ENCODE data around the gene KRTCAP3. TPM values are rescaled to one million over a fixed set of nuclear protein-coding genes. Genes with fewer than 3 reads are reported as not detected.

KRTCAP3 gene
- total and polyA plus RNA-seq, 2 of the 4 experiments (the other 2 are of a cell fraction): 1.5 TPM; not detected in 1

GRCh38 chr2:27441958-27442919 is at the start of gene KRTCAP3 (continued):
- TF ChIP-seq RAD21 (IDR thresholded peaks at IDR 0.05; ENCODE audit: low read length) (no peak), ELK1 (IDR thresholded peaks at IDR 0.05; ENCODE audit: borderline replicate concordance, low read depth, low read length) (no peak)

GRCh38 chr2:27393225-27393624 is 49.0 kb upstream of the KRTCAP3 start:
- Histone ChIP-seq H4K5ac (ENCODE audit: low read depth, low read length) (no peak overlapping the region), H4K91ac (ENCODE audit: insufficient read depth, low read depth, low read length) (no peak overlapping the region), H3K4ac (ENCODE audit: low read depth, low read length) (no peak overlapping the region), H3K9ac (ENCODE audit: low read depth, low read length) (no peak overlapping the region), H3K56ac (ENCODE audit: extremely low read depth, insufficient read depth, low read length) (no peak overlapping the region), H2BK120ac (ENCODE audit: low read depth, low read length) (no peak overlapping the region), H3K14ac (replicated peaks; ENCODE audit: low read depth, low read length) (no peak overlapping the region), H2AFZ (replicated peaks; ENCODE audit: low read length, poor library complexity) (no peak overlapping the region), H3K27ac (ENCODE audit: insufficient read depth, low read length) (no peak overlapping the region), H3K4me2 (ENCODE audit: low read depth, low read length) (no peak overlapping the region), H3K79me1 (ENCODE audit: low read depth in 1 of 2, low read length in 2 of 2) (peaks cover 23 to 66% of the 10 kb centered on the region in 2 experiments), H3K23ac (ENCODE audit: low read depth, low read length) (no peak overlapping the region), H2BK15ac (ENCODE audit: low read depth, low read length) (no peak overlapping the region), H4K8ac (ENCODE audit: low read depth in 2 of 2, low read length in 2 of 2) (no peak overlapping the region), H2AK9ac (replicated peaks; ENCODE audit: low read depth, low read length, poor library complexity) (no peak overlapping the region), H4K20me1 (ENCODE audit: insufficient read depth, low read length) (peaks cover 42% of the 10 kb centered on the region), H2BK20ac (ENCODE audit: low read depth, low read length) (no peak overlapping the region), H2BK5ac (ENCODE audit: low read depth, low read length, poor library complexity, severe bottlenecking) (no peak overlapping the region), H3K4me1 (ENCODE audit: control insufficient read depth, insufficient read depth, low read length) (no peaks in the 10 kb centered on the region), H3K9me1 (ENCODE audit: insufficient read depth, low read length) (no peaks in the 10 kb centered on the region), H2AK5ac (ENCODE audit: low read depth, low read length) (no peak overlapping the region), H3K9me3 (ENCODE audit: control insufficient read depth, insufficient read depth, low read length) (no peaks in the 10 kb centered on the region), H3K18ac (ENCODE audit: low read depth, low read length) (no peak overlapping the region), H3K36me3 (ENCODE audit: control insufficient read depth, insufficient read depth, low read length) (peaks cover 3% of the 10 kb centered on the region), H3K4me3 (ENCODE audit: insufficient read depth, low read depth, low read length) (no peak overlapping the region), H3K27me3 (ENCODE audit: control insufficient read depth, insufficient read depth, low read length) (no peaks in the 10 kb centered on the region)
- intact Hi-C loops (cut with micrococcal nuclease): no loop called here
- WGBS, 2 experiments (ENCODE audit: extremely low coverage in 2 of 2, insufficient read length in 1 of 2): 98% methylated on average over 20 of the region's 33 CpGs; no CpG with 5 or more reads in 1 of the 2 experiments
- ChIA-PET CTCF (no interaction called here), POLR2A (ENCODE audit: unreplicated experiment) (no interaction called here)
- dilution Hi-C loops (cut with HindIII; ENCODE audit: low sequenced_read_pairs, unreplicated experiment): no loop called here
- no TSS peak for BruUV-seq (replicated peaks)
- DNase-seq: no peak
- ATAC-seq (ENCODE audit: low read depth): no peak
- in situ Hi-C loops (cut with MboI; ENCODE audit: low sequenced_read_pairs): no loop called here
- no peak for TF ChIP-seq USF2 (IDR thresholded peaks at IDR 0.05; ENCODE audit: low read depth, low read length)
- no peak for TF ChIP-seq CTCF (conservative IDR thresholded peaks at IDR 0.05; ENCODE audit: low read depth, low read length)
- no peak for TF ChIP-seq ELK1 (IDR thresholded peaks at IDR 0.05; ENCODE audit: borderline replicate concordance, low read depth, low read length)
- TF ChIP-seq NFE2L2 (IDR thresholded peaks at IDR 0.05; ENCODE audit: low read depth, low read length): no peak
- no peak for TF ChIP-seq FOS (IDR thresholded peaks at IDR 0.05; ENCODE audit: low read depth, low read length)
- no peak for TF ChIP-seq RCOR1 (IDR thresholded peaks at IDR 0.05; ENCODE audit: insufficient replicate concordance, low read length)
- TF ChIP-seq CEBPB (IDR thresholded peaks at IDR 0.05; ENCODE audit: low read depth, low read length): no peak
- no peak for TF ChIP-seq POLR2A (IDR thresholded peaks at IDR 0.05; ENCODE audit: low read depth, low read length)
- TF ChIP-seq MAZ (IDR thresholded peaks at IDR 0.05; ENCODE audit: borderline replicate concordance, low read depth, low read length): no peak

All from IMR-90 (cell line).